MM.1S (cell line): ENCODE measurements around the gene ZNF214.

Experiments used
- DNase-seq: peaks from one replicate; pipeline ENCODE4 v3.0.0-alpha.2; 2015
- H2AFZ ChIP-seq: fragments of 300-600 bp; sonication (generic); 2 replicates; pipeline ENCODE4 v1.6.0; 2016; ENCODE audit warnings: antibody characterized with exemption, low read length
- H3F3A ChIP-seq: fragments of 300-600 bp; sonication (generic); 2 replicates; pipeline ENCODE4 v1.6.1; 2016; ENCODE audit warnings: mild to moderate bottlenecking, antibody characterized with exemption, low read length, moderate library complexity, mixed read lengths; ENCODE audit not compliant: insufficient read depth
- H3K27ac ChIP-seq: fragments of 300-600 bp; sonication (generic); 2 replicates; pipeline ENCODE4 v1.5.1; 2016; ENCODE audit warnings: mild to moderate bottlenecking, low read length
- H3K27me3 ChIP-seq: fragments of 300-600 bp; sonication (generic); replicated peaks from 2 replicates; pipeline ENCODE4 v1.6.0; 2016; ENCODE audit warnings: low read length; ENCODE audit not compliant: insufficient read depth
- H3K36me3 ChIP-seq: fragments of 300-600 bp; sonication (generic); replicated peaks from 2 replicates; pipeline ENCODE4 v1.6.1; 2016; ENCODE audit warnings: mild to moderate bottlenecking, low read length, mixed read lengths; ENCODE audit not compliant: insufficient read depth
- H3K4me1 ChIP-seq: fragments of 300-600 bp; sonication (generic); 2 replicates; pipeline ENCODE4 v1.6.1; 2016; ENCODE audit warnings: low read length, mixed read lengths
- H3K4me2 ChIP-seq: fragments of 300-600 bp; sonication (generic); 2 replicates; pipeline ENCODE4 v1.6.0; 2016; ENCODE audit warnings: low read depth, low read length
- H3K4me3 ChIP-seq: fragments of 300-600 bp; sonication (generic); 2 replicates; pipeline ENCODE4 v1.5.1; 2016; ENCODE audit warnings: low read length, mixed read lengths
- H3K79me2 ChIP-seq: fragments of 300-600 bp; sonication (generic); 2 replicates; pipeline ENCODE4 v1.6.1; 2016; ENCODE audit warnings: mixed run types, low read length, mixed read lengths
- H3K9ac ChIP-seq: fragments of 300-600 bp; sonication (generic); 2 replicates; pipeline ENCODE4 v1.6.1; 2016; ENCODE audit warnings: low read length, mixed read lengths
- H3K9me2 ChIP-seq: fragments of 300-600 bp; sonication (generic); replicated peaks from 2 replicates; pipeline ENCODE4 v1.6.1; 2016; ENCODE audit warnings: mild to moderate bottlenecking, low read length, mixed read lengths; ENCODE audit not compliant: insufficient read depth
- H3K9me3 ChIP-seq: fragments of 300-600 bp; sonication (generic); replicated peaks from 2 replicates; pipeline ENCODE4 v1.6.1; 2016; ENCODE audit warnings: mild to moderate bottlenecking, low read length, mixed read lengths; ENCODE audit not compliant: insufficient read depth
- H4K20me1 ChIP-seq: fragments of 300-600 bp; sonication (generic); 2 replicates; pipeline ENCODE4 v1.6.1; 2016; ENCODE audit warnings: mild to moderate bottlenecking, low read length, moderate library complexity, mixed read lengths; ENCODE audit not compliant: insufficient read depth
- EZH2 ChIP-seq: fragments of 300-600 bp; sonication (generic); optimal IDR thresholded peaks from 2 replicates; pipeline ENCODE3; 2017; ENCODE audit warnings: low read depth, mild to moderate bottlenecking, antibody characterized with exemption, low read length, mixed read lengths
- EZH2phosphoT487 ChIP-seq: fragments of 300-600 bp; sonication (generic); IDR thresholded peaks from 2 replicates; pipeline ENCODE4 v1.6.1; 2018; ENCODE audit warnings: antibody characterized with exemption, low read length
- TF ChIP-seq, protein P1 (sequence below): fragments of 300-600 bp; sonication (generic); IDR thresholded peaks from 2 replicates; pipeline ENCODE4 v1.5.1; 2016; ENCODE audit warnings: antibody characterized with exemption, low read length, mixed read lengths

The ZNF214 gene

DNA sequence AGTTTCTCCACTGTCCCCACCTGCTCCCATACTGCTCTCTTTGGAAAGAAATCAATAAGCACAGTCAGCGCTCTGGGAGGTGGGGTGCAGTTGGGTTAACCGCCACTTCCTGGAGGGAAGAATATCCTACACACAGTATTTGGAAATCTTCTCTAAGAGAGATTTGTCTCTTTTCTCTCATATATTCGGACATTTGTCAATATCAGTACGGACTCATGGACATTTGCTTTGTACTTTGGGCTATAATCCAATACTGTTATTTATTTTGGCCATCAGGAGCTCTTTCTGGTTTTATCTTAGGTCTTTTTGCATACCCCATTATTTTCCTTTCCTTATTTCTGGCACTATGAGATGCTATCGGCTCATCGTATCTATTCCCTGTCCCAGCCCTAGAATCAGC, 13.9 kb upstream of the ZNF214 start:
- Histone ChIP-seq H3K27me3 (no peaks in the 10 kb centered on the region), H3K4me1 (peaks cover 19% of the 10 kb centered on the region), H3K4me2 (no peak overlapping the region), H3K4me3 (no peak overlapping the region), H4K20me1 (no peaks in the 10 kb centered on the region), H3K36me3 (no peaks in the 10 kb centered on the region), H3K9me3 (no peaks in the 10 kb centered on the region), H3K27ac (no peak overlapping the region), H3K9me2 (no peaks in the 10 kb centered on the region), H3F3A (peaks cover 10% of the 10 kb centered on the region), H3K79me2 (no peaks in the 10 kb centered on the region), H2AFZ (no peak overlapping the region), H3K9ac (no peak overlapping the region)
- no peak for DNase-seq
- TF ChIP-seq EZH2phosphoT487 (no peak), EZH2 (no peak)
- TF ChIP-seq, protein P1, sequence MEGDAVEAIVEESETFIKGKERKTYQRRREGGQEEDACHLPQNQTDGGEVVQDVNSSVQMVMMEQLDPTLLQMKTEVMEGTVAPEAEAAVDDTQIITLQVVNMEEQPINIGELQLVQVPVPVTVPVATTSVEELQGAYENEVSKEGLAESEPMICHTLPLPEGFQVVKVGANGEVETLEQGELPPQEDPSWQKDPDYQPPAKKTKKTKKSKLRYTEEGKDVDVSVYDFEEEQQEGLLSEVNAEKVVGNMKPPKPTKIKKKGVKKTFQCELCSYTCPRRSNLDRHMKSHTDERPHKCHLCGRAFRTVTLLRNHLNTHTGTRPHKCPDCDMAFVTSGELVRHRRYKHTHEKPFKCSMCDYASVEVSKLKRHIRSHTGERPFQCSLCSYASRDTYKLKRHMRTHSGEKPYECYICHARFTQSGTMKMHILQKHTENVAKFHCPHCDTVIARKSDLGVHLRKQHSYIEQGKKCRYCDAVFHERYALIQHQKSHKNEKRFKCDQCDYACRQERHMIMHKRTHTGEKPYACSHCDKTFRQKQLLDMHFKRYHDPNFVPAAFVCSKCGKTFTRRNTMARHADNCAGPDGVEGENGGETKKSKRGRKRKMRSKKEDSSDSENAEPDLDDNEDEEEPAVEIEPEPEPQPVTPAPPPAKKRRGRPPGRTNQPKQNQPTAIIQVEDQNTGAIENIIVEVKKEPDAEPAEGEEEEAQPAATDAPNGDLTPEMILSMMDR = no peak

DNA sequence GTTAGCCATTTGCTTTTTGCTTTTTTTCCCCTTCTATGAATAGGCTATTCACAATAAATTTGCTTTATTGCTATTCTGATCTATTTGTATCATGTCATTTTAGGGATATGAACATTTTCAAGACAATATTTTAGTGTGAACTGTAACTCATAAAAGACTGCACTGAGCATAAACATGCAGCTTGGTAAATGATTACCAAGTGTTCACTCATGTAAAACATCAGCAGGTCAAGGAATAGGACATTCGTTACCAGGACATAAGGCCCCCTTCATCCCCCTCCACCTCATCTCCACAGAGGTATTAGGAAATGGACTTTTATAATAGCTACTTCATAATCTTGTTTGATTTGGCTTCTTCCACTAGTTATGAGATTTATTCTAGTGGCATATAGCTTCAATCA, 12.5 kb upstream of the ZNF214 start:
- no peaks in the 10 kb centered on the region for H3K36me3 ChIP-seq
- H3K9me3 ChIP-seq = no peaks in the 10 kb centered on the region
- no peaks in the 10 kb centered on the region for H3K27me3 ChIP-seq
- H3K4me2 ChIP-seq = peak overlapping the region; percentile 70; the same call in 1 of the 2 replicates
- no peaks in the 10 kb centered on the region for H4K20me1 ChIP-seq
- H3K4me3 ChIP-seq = no peak overlapping the region
- peaks cover 19% of the 10 kb centered on the region for H3K4me1 ChIP-seq
- DNase-seq = no peak
- no peak overlapping the region for H3K27ac ChIP-seq
- no peak overlapping the region for H3K9ac ChIP-seq
- no peaks in the 10 kb centered on the region for H3K79me2 ChIP-seq
- H3K9me2 ChIP-seq = no peaks in the 10 kb centered on the region
- H2AFZ ChIP-seq = no peak overlapping the region
- TF ChIP-seq EZH2 (no peak), EZH2phosphoT487 (no peak)
- peaks cover 10% of the 10 kb centered on the region for H3F3A ChIP-seq

DNA sequence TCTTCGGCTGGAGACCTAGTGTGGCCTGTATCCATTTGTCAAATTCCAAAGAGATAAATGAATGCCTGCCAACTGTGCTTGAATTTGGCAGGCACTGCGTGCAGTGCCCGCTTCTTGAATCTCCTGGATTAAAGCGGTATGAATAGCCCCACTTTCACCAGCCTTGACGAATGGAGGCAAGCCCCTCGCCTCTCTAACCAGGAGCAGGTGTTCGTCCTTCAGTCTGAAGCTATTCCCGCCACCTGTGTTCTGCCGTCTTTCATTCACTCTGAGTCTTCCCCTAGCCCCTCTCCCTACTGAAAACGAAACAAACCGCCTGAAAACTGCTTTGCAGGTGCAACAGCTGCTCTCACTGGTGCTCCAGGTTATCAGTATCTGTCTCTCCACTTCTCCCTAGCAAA, 11.3 kb upstream of the ZNF214 start:
- no peak overlapping the region; the same call in 1 of the 2 replicates for H3K9ac ChIP-seq
- H3F3A ChIP-seq = peaks cover 10% of the 10 kb centered on the region
- H3K4me3 ChIP-seq = peak overlapping the region; percentile 34; the same call in 1 of the 2 replicates
- TF ChIP-seq EZH2phosphoT487 = no peak
- TF ChIP-seq, protein P1 = no peak
- TF ChIP-seq EZH2 = no peak
- no peaks in the 10 kb centered on the region for H3K27me3 ChIP-seq
- no peaks in the 10 kb centered on the region for H3K9me3 ChIP-seq
- peaks cover 19% of the 10 kb centered on the region for H3K4me1 ChIP-seq
- H2AFZ ChIP-seq = peak overlapping the region; percentile 25
- H4K20me1 ChIP-seq = no peaks in the 10 kb centered on the region
- H3K79me2 ChIP-seq = no peaks in the 10 kb centered on the region
- DNase-seq = peak; percentile 88
- H3K9me2 ChIP-seq = no peaks in the 10 kb centered on the region
- peak overlapping the region; percentile 62; the same call in 1 of the 2 replicates for H3K27ac ChIP-seq
- H3K36me3 ChIP-seq = no peaks in the 10 kb centered on the region
- peak overlapping the region; percentile 70 for H3K4me2 ChIP-seq

DNA sequence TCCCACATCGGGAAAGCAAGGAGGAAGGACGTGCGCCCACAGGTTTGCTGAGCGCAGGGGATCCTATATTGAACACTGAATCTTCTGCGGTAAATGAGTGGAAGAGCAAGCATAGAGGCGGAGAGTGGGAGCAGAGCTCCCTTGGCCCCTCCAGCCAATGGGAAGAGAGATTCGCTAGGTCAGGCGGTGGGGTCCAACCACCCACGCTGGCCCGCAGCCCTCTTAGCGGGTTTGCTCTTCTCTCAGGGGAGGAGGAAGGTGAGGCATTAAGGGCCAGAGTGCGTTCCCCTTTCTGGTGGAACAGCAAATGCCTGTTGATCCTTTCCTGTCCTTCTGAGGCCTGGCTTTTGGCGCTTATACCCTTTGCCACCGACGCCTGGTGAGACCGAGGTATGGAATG, 10.7 kb upstream of the ZNF214 start:
- Histone ChIP-seq H2AFZ (no peak overlapping the region), H3K9ac (no peak overlapping the region), H3K9me3 (no peaks in the 10 kb centered on the region), H3K79me2 (no peaks in the 10 kb centered on the region), H4K20me1 (no peaks in the 10 kb centered on the region), H3K36me3 (no peaks in the 10 kb centered on the region), H3K9me2 (no peaks in the 10 kb centered on the region), H3K4me1 (peaks cover 19% of the 10 kb centered on the region), H3K27me3 (no peaks in the 10 kb centered on the region), H3K27ac (no peak overlapping the region; the same call in 1 of the 2 replicates), H3K4me2 (peak overlapping the region; percentile 70; the same call in 1 of the 2 replicates), H3F3A (peaks cover 10% of the 10 kb centered on the region), H3K4me3 (no peak overlapping the region)
- no peak for DNase-seq
- no peak for TF ChIP-seq EZH2
